Activated CD4-positive, CD25-positive, alpha-beta regulatory T cell treated with anti-CD3 and anti-CD28 coated beads, Interleukin-2, amount 50 U/mL, for 72 hours (primary cell): ENCODE measurements around the gene GDF15.
"Not testable (repeated sequence)": the region's sequence is repeated elsewhere in the genome, so short reads cannot be mapped to it uniquely, and the experiment has no call there.

Experiments used
- DNase-seq: peaks from one replicate; pipeline ENCODE4 v3.0.0; 2021

Gene GDF15

GRCh38 chr19:18385675-18386542 lies at the start of gene GDF15:
Gene GDF15, plus strand, starts transcription at chr19:18386158. Its CDS starts 32 bp downstream, at chr19:18386190.
- DNase-seq, result peak; percentile 45

- no peak for DNase-seq
These were observed 47.4 kb upstream of the GDF15 start for GRCh38 chr19:18338541-18338940.

- DNase-seq, result no peak
These were observed 46.2 kb upstream of the GDF15 start for GRCh38 chr19:18339723-18340122.

DNA sequence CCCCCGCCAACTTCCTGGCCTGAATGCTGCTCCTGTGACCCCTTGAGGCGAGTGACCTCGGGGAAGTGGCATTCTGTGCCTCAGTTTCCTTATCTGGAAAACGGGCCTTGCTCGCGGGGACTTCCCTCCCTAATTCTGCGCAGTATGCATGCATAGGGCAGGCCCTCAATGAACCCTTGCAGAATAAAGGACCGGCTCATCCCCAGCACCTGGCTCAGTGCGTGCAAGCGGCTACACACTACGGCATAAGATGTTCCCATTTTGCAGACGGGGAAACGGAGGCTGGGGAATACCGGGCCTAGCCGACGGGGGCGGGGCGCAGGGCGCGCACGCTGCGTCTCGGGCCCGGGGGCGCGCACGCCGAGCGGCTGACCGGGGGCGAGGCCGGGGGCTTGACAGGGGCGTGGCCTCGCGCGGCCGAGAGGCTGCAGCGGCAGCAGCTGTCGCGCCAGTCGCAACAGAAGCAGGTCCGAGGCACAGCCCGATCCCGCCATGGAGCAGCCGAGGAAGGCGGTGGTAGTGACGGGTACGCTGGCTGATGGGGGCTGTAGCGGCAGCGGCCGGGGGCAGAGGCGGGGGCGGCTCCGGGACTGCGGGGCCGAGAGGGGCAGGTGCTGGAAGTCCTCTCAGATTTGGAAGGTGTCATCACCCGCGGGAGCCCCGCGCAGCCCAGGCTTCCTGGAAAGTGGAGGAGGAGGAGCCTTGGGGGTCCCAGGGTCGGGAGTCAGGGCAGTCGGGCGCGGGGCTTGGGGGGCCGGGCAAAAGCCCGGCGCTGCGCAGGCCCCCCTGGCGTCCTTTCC lies 45.6 kb upstream of the GDF15 start, which contains the start of gene PGPEP1:
TSS of gene PGPEP1 (plus strand) at position 409 of the 800 bp plus-strand sequence. CDS start at position 493, 84 bp downstream.
- DNase-seq, result peak; percentile 80

- peak; percentile 66 for DNase-seq
These were observed 44.7 kb upstream of the GDF15 start for GRCh38 chr19:18340990-18341868.

DNA sequence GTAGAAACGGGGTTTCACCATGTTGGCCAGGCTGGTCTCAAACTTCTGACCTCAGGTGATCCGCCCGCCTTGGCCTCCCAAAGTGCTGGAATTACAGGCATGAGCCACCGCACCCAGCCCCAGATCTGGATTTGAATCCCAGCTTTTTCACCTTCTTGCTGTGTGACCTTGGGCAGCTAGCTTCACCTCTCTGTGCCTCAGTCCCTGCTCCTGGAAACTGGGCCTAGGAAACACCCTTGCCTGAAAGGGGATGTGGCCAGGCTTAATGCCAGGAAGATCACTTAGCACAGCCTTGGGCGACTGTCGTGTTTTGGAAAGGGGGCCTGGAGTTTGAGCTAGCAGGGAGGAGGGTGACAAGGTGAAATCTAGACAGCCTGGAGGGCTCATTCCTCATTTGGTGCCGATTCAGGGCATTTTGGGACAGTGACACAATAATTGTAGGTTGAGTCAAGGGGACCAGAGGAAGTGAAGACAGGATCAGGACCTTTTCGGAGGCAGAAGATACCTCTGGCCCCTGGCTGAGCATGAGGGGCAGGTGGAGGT lies 43.8 kb upstream of the GDF15 start:
- no peak for DNase-seq

- DNase-seq, result no peak
These were observed 41.4 kb upstream of the GDF15 start for GRCh38 chr19:18344582-18344950.

DNA sequence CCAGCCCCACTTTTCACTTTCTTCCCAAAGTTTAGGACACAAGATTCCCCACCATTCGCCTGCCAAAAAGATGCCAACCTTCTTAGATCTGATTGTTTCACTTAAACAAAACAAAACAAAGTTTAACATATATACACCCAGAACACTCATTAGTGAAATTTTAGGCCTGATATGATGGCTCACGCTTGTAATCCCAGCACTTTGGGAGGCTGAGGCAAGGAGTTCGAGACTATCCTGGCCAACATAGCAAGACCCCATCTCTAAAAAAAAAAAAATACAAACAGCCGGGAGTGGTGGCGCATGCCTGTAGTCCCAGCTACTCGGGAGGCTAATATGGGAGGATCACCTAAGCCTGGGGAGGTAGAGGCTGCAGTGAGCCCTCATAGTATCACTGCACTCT lies 40.7 kb upstream of the GDF15 start:
- DNase-seq, result no peak

DNA sequence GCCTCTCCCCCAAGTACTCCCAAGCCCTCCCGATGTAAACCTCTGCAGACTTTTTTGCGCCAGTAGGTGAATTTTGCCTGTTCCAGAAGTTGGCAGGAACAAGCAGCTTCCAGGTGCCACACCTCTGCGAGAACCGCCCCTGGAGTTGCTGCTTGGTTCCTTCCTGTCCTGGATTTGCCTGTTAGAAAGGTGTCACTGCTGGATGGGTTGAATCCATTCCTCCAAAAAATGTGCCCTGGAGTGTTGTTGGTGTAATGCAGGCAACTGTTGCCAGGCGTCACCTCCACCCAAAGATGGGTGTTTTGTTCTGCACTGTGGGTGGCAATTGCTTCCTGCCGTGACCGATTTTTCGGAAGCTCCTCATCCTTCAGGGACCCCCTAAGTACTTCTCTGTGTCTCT lies 39.9 kb upstream of the GDF15 start:
- no peak for DNase-seq

DNA sequence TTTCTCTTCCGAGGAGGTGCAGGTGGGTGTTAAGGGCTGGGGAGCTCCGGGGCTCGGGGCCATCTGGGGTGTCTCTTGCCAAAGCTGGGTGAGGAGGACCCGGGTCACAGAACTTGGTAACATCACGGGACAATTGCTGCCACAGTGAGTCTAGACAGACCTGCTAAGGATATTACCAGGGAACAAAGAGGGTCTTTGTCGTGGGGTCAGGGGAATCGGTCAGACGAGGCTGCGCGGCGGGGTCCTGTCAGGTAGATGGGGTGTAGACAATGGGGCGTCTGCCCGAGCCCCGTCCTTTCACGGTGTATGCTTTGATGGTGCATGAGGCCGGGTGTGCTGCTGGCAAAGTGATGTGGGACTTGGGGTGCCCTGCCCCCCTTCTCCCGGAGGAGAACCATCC lies 37.8 kb upstream of the GDF15 start:
- no peak for DNase-seq

DNA sequence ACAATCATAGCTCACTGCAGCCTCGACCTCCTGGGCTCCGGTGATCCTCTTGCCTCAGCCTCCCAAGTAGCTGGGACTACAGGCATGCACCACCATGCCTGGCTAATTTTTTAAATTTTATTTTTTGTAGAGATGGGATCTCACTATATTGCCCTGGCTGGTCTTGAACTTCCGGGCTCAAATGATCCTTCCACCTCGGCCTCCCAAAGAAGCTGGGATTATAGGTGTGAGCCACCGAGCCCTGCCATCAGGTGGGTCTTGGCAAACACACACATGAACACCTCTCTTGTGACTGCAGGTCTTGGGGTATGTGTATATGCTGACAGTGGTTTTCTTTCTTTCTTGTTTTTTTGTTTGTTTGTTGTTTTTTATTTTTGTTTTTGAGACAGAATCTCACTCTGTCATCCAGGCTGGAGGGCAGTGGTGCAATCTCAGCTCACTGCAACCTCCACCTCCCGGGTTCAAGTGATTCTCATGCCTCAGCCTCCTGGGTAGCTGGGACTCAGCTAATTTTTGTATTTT lies 37.1 kb upstream of the GDF15 start:
- DNase-seq, result not testable (repeated sequence)

GRCh38 chr19:18349524-18350128 lies 36.3 kb upstream of the GDF15 start:
- peak; percentile 40 for DNase-seq

DNA sequence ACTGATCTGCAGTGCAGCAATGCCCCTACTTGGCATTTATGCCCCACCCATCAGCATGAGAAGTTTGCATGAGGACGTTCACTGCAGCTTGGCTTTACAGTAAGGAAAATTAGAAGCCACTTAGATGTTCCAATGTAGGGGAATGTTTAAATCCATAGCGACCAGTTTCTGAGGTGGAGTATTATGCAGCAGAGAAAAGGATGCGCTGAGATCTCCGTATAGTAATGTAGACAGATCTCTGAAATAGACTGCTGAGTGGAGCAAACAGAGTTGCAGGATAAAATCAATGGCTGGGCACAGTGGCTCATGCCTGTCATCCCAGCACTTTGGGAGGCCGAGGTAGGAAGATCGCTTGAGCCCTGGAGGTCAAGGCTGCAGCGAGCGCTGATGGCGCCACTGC lies 35.5 kb upstream of the GDF15 start:
- DNase-seq, result no peak

GRCh38 chr19:18351544-18351943 lies 34.4 kb upstream of the GDF15 start:
- DNase-seq, result no peak

- no peak for DNase-seq
These were observed 32.5 kb upstream of the GDF15 start for GRCh38 chr19:18353378-18354005.

GRCh38 chr19:18354743-18355142 lies 31.2 kb upstream of the GDF15 start:
- not testable (repeated sequence) for DNase-seq

DNA sequence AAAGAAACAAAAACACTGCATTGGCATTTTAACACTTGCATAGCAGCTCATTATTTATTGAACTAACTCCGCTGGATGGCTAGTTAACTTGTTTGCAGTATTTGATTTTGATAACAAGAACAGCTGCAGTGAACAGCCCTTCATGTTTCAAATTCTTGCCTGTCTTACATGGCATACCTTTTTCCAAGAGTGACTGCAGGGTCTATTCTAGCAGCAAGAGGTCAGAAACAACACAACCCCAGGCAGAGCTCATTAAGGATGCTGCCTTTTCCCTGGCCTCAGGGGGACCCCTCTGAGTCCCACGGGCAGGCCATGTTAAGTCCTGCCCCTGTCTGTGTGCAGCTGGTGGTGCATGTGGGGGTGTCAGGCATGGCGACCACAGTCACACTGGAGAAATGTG lies 28.9 kb upstream of the GDF15 start:
- no peak for DNase-seq

- no peak for DNase-seq
These were observed 24.3 kb upstream of the GDF15 start for GRCh38 chr19:18361646-18362045.

DNA sequence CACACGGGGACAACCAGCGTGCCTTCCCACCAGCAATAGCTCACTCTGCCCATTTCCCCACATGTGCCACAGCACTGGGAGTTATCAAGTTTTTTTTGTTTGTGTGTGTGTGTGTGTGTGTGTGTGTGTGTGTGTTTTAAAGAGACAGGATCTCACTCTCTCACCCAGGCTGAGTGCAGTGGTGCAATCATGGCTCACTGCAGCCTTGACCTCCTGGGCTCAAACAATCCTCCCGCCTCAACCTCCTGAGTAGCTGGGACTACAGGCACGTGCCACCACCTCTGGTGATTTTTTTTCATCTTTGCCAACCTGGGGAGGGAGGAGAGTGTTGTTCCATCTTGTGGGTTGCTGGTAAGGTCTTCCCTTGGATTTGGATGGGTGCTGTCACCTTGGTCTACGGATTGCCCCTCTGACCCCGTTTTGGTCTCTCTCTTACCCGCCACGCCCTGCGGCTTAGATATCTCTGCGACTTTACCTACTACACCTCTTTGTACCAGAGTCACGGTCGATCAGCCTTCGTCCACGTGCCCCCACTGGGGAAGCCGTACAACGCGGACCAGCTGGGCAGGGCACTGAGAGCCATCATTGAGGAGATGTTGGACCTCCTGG lies 22.9 kb upstream of the GDF15 start:
- DNase-seq, result no peak

GRCh38 chr19:18363787-18364186 lies 22.2 kb upstream of the GDF15 start:
- DNase-seq, result no peak

DNA sequence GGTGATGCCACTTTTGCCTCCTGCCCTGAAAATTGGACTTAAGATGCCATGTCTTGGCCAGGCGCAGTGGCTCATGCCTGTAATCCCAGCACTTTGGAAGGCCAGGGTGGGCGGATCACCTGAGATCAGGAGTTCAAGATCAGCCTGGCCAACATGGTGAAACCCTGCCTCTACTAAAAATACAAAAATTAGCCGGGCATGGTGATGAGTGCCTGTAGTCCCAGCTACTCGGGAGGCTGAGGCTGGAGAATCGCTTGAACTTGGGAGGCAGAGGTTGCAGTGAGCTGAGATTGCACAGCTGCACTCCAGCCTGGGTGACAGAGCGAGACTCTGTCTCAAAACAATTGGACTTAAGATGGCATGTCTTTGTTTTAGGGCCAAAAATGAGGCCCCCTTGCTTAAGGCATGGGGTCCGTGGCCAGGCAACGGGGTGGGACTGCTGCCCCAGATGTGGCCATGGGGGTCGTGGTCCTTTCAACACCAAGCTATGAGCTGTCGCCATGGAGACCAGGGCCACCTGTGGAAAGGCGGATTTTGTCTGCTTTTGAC lies 21.6 kb upstream of the GDF15 start:
- DNase-seq, result not testable (repeated sequence)
